ENCODE measurements around the gene EFNA4. TPM values are rescaled to one million over a fixed set of nuclear protein-coding genes. Genes with fewer than 3 reads are reported as not detected.

Gene EFNA4
- total and polyA plus RNA-seq, 3 experiments from 2014 or later, result 3.0 to 3.7 (median 3.4) TPM

GRCh38 chr1:155035936-155036335, 27.6 kb upstream of the EFNA4 start:
- no peaks in the 10 kb centered on the region for H3K36me3 Mint-ChIP-seq
- Histone ChIP-seq H3K4me3 (ENCODE audit: low read length) (no peak overlapping the region), H3K36me3 (ENCODE audit: insufficient read depth, low read length) (no peaks in the 10 kb centered on the region), H3K4me1 (ENCODE audit: insufficient read depth, low read length) (no peaks in the 10 kb centered on the region), H3K27ac (ENCODE audit: low read depth, low read length) (no peak overlapping the region), H3K9me3 (ENCODE audit: low read length) (no peaks in the 10 kb centered on the region), H3K27me3 (ENCODE audit: insufficient read depth, low read length, poor library complexity, severe bottlenecking) (no peaks in the 10 kb centered on the region)
- H3K4me1 Mint-ChIP-seq, result no peaks in the 10 kb centered on the region
- H3K9me3 Mint-ChIP-seq, result no peaks in the 10 kb centered on the region
- H3K27ac Mint-ChIP-seq, result no peak overlapping the region
- no peak overlapping the region for H3K4me3 Mint-ChIP-seq
- no peak for DNase-seq
- POLR2A ChIA-PET, result no interaction called here
- H3K27me3 Mint-ChIP-seq, result peaks cover 5 to 19% of the 10 kb centered on the region in 2 donors
- CTCF ChIA-PET, result no interaction called here

- Mint-ChIP-seq H3K27ac (no peak overlapping the region), H3K4me3 (no peak overlapping the region), H3K36me3 (no peaks in the 10 kb centered on the region), H3K27me3 (peaks cover 5 to 19% of the 10 kb centered on the region in 2 donors), H3K4me1 (no peaks in the 10 kb centered on the region), H3K9me3 (no peaks in the 10 kb centered on the region)
- H3K4me1 ChIP-seq (ENCODE audit: insufficient read depth, low read length), result no peaks in the 10 kb centered on the region
- no peak overlapping the region for H3K27ac ChIP-seq (ENCODE audit: low read depth, low read length)
- ChIA-PET POLR2A (interaction anchor here (0.7 kb wide), 1 partner anchor 117 kb away, joined by 6 read pairs; no protein-coding TSS in a partner anchor), CTCF (interaction anchor here (0.6 to 2.7 kb wide), 3 partner anchors 19 to 49 kb away, joined by 3 to 12 read pairs (median 5); no protein-coding TSS in a partner anchor)
- no peak for DNase-seq
- H3K27me3 ChIP-seq (ENCODE audit: insufficient read depth, low read length, poor library complexity, severe bottlenecking), result no peaks in the 10 kb centered on the region
- H3K9me3 ChIP-seq (ENCODE audit: low read length), result no peaks in the 10 kb centered on the region
- no peak overlapping the region for H3K4me3 ChIP-seq (ENCODE audit: low read length)
- no peaks in the 10 kb centered on the region for H3K36me3 ChIP-seq (ENCODE audit: insufficient read depth, low read length)
Measured at GRCh38 chr1:155037043-155037442, 26.5 kb upstream of the EFNA4 start.

GRCh38 chr1:155037851-155038441, 25.6 kb upstream of the EFNA4 start:
- Histone ChIP-seq H3K4me1 (ENCODE audit: insufficient read depth, low read length) (no peaks in the 10 kb centered on the region), H3K36me3 (ENCODE audit: insufficient read depth, low read length) (no peaks in the 10 kb centered on the region), H3K4me3 (ENCODE audit: low read length) (no peak overlapping the region), H3K27ac (ENCODE audit: low read depth, low read length) (no peak overlapping the region), H3K27me3 (ENCODE audit: insufficient read depth, low read length, poor library complexity, severe bottlenecking) (no peaks in the 10 kb centered on the region), H3K9me3 (ENCODE audit: low read length) (no peaks in the 10 kb centered on the region)
- H3K27me3 Mint-ChIP-seq, result peaks cover 5 to 23% of the 10 kb centered on the region in 2 donors
- no peaks in the 10 kb centered on the region for H3K4me1 Mint-ChIP-seq
- H3K27ac Mint-ChIP-seq, result peak overlapping the region in 1 of 8 donors; percentile 40
- no peaks in the 10 kb centered on the region for H3K36me3 Mint-ChIP-seq
- ChIA-PET CTCF (interaction anchor here (0.6 to 2.7 kb wide), 5 partner anchors 13 to 54 kb away, joined by 3 to 12 read pairs (median 5); partner anchors contain the start of gene ADAM15), POLR2A (interaction anchor here (0.7 kb wide), 1 partner anchor 117 kb away, joined by 6 read pairs; no protein-coding TSS in a partner anchor)
- DNase-seq, result no peak
- no peaks in the 10 kb centered on the region for H3K9me3 Mint-ChIP-seq
- H3K4me3 Mint-ChIP-seq, result no peak overlapping the region

- H3K36me3 Mint-ChIP-seq, result no peaks in the 10 kb centered on the region
- H3K4me1 Mint-ChIP-seq, result no peaks in the 10 kb centered on the region
- POLR2A ChIA-PET, result no interaction called here
- Histone ChIP-seq H3K36me3 (ENCODE audit: insufficient read depth, low read length) (no peaks in the 10 kb centered on the region), H3K9me3 (ENCODE audit: low read length) (no peaks in the 10 kb centered on the region), H3K27me3 (ENCODE audit: insufficient read depth, low read length, poor library complexity, severe bottlenecking) (no peaks in the 10 kb centered on the region), H3K4me1 (ENCODE audit: insufficient read depth, low read length) (no peaks in the 10 kb centered on the region), H3K27ac (ENCODE audit: low read depth, low read length) (no peak overlapping the region), H3K4me3 (ENCODE audit: low read length) (no peak overlapping the region)
- peak overlapping the region in 3 of 8 donors; percentile 9 to 70 (median 42) for H3K27ac Mint-ChIP-seq
- DNase-seq, result no peak
- H3K4me3 Mint-ChIP-seq, result no peak overlapping the region
- CTCF ChIA-PET, result interaction anchor here (1.3 to 2.7 kb wide), 4 partner anchors 12 to 53 kb away, joined by 5 to 12 read pairs (median 5); partner anchors contain the start of gene ADAM15
- peaks cover 5 to 23% of the 10 kb centered on the region in 2 donors for H3K27me3 Mint-ChIP-seq
- H3K9me3 Mint-ChIP-seq, result no peaks in the 10 kb centered on the region
Measured at GRCh38 chr1:155038602-155039307, 24.8 kb upstream of the EFNA4 start.

GRCh38 chr1:155039308-155039669, 24.3 kb upstream of the EFNA4 start:
- H3K27ac ChIP-seq (ENCODE audit: low read depth, low read length), result no peak overlapping the region
- CTCF ChIA-PET, result interaction anchor here (1.3 to 2.7 kb wide), 3 partner anchors 12 to 52 kb away, joined by 5 to 12 read pairs (median 5); partner anchors contain the start of gene ADAM15
- H3K36me3 ChIP-seq (ENCODE audit: insufficient read depth, low read length), result no peaks in the 10 kb centered on the region
- H3K27me3 ChIP-seq (ENCODE audit: insufficient read depth, low read length, poor library complexity, severe bottlenecking), result no peaks in the 10 kb centered on the region
- no peak for DNase-seq
- no peak overlapping the region for H3K4me3 ChIP-seq (ENCODE audit: low read length)
- Mint-ChIP-seq H3K4me1 (no peaks in the 10 kb centered on the region), H3K36me3 (no peaks in the 10 kb centered on the region), H3K27ac (no peak overlapping the region), H3K27me3 (peaks cover 3 to 23% of the 10 kb centered on the region in 2 donors), H3K9me3 (no peaks in the 10 kb centered on the region), H3K4me3 (no peak overlapping the region)
- H3K9me3 ChIP-seq (ENCODE audit: low read length), result no peaks in the 10 kb centered on the region
- POLR2A ChIA-PET, result no interaction called here
- no peaks in the 10 kb centered on the region for H3K4me1 ChIP-seq (ENCODE audit: insufficient read depth, low read length)

GRCh38 chr1:155040358-155041093, 23.0 kb upstream of the EFNA4 start:
- no peaks in the 10 kb centered on the region for H3K27me3 ChIP-seq (ENCODE audit: insufficient read depth, low read length, poor library complexity, severe bottlenecking)
- peaks cover 0 to 5% (median 0%) of the 10 kb centered on the region in 3 donors for H3K4me1 Mint-ChIP-seq
- H3K4me1 ChIP-seq (ENCODE audit: insufficient read depth, low read length), result no peaks in the 10 kb centered on the region
- no peak overlapping the region for H3K27ac Mint-ChIP-seq
- CTCF ChIA-PET, result interaction anchor here (0.7 to 10.2 kb wide), 6 partner anchors 9 to 85 kb away, joined by 3 to 172 read pairs (median 5); partner anchors contain the start of genes ADAM15, EFNA4 and PBXIP1
- H3K27ac ChIP-seq (ENCODE audit: low read depth, low read length), result no peak overlapping the region
- H3K27me3 Mint-ChIP-seq, result peaks cover 5 to 18% of the 10 kb centered on the region in 2 donors
- no peaks in the 10 kb centered on the region for H3K9me3 Mint-ChIP-seq
- no peak overlapping the region for H3K4me3 ChIP-seq (ENCODE audit: low read length)
- POLR2A ChIA-PET, result no interaction called here
- H3K9me3 ChIP-seq (ENCODE audit: low read length), result no peaks in the 10 kb centered on the region
- no peaks in the 10 kb centered on the region for H3K36me3 ChIP-seq (ENCODE audit: insufficient read depth, low read length)
- no peaks in the 10 kb centered on the region for H3K36me3 Mint-ChIP-seq
- DNase-seq, result no peak
- no peak overlapping the region for H3K4me3 Mint-ChIP-seq

- Mint-ChIP-seq H3K27me3 (peaks cover 4 to 18% of the 10 kb centered on the region in 2 donors), H3K27ac (no peak overlapping the region), H3K36me3 (no peaks in the 10 kb centered on the region), H3K4me1 (peaks cover 0 to 5% (median 0%) of the 10 kb centered on the region in 3 donors), H3K4me3 (no peak overlapping the region), H3K9me3 (no peaks in the 10 kb centered on the region)
- H3K4me1 ChIP-seq (ENCODE audit: insufficient read depth, low read length), result no peaks in the 10 kb centered on the region
- no peaks in the 10 kb centered on the region for H3K36me3 ChIP-seq (ENCODE audit: insufficient read depth, low read length)
- H3K27me3 ChIP-seq (ENCODE audit: insufficient read depth, low read length, poor library complexity, severe bottlenecking), result no peaks in the 10 kb centered on the region
- H3K9me3 ChIP-seq (ENCODE audit: low read length), result no peaks in the 10 kb centered on the region
- no peak for DNase-seq
- ChIA-PET CTCF (interaction anchor here (0.6 to 10.2 kb wide), 5 partner anchors 16 to 158 kb away, joined by 3 to 172 read pairs (median 12); partner anchors contain the start of genes EFNA4 and FLAD1), POLR2A (no interaction called here)
- H3K27ac ChIP-seq (ENCODE audit: low read depth, low read length), result no peak overlapping the region
- no peak overlapping the region for H3K4me3 ChIP-seq (ENCODE audit: low read length)
Measured at GRCh38 chr1:155042789-155043188, 20.8 kb upstream of the EFNA4 start.

Measured in CD8-positive, alpha-beta memory T cell (primary cell).